PFSK-1 (cell line): ENCODE measurements around the gene ALG10.

Source experiments
- FOXP2 ChIP-seq: optimal IDR thresholded peaks from 2 replicates; pipeline ENCODE3; 2011; ENCODE audit warnings: borderline replicate concordance, control low read depth, inconsistent platforms; ENCODE audit not compliant: insufficient read depth; ENCODE audit errors: extremely low read length, extremely low read depth
- POLR2AphosphoS5 ChIP-seq: IDR thresholded peaks from 2 replicates; pipeline ENCODE4 v1.6.1; 2012; ENCODE audit warnings: low read depth, mild to moderate bottlenecking, control low read depth, low read length, moderate library complexity
- SIN3A ChIP-seq: IDR thresholded peaks from 2 replicates; pipeline ENCODE4 v1.6.1; 2012; ENCODE audit warnings: mild to moderate bottlenecking, low read length, moderate library complexity, borderline replicate concordance; ENCODE audit not compliant: insufficient read depth
- TAF1 ChIP-seq: IDR thresholded peaks from 2 replicates; pipeline ENCODE4 v1.6.1; 2012; ENCODE audit warnings: low read length, control low read depth, borderline replicate concordance; ENCODE audit not compliant: insufficient read depth
- TF ChIP-seq, protein P1 (sequence below), 2 experiments: IDR thresholded peaks; 2 replicates each; pipeline versions ENCODE4 v1.6.1 to v1.8.0; 2011 to 2012; ENCODE audit warnings: low read depth in 2 of 2, low read length in 2 of 2, control low read depth in 1 of 2, inconsistent platforms in 1 of 2, mild to moderate bottlenecking in 1 of 2, moderate library complexity in 1 of 2; ENCODE audit not compliant: insufficient read depth in 1 of 2

ALG10 gene

DNA sequence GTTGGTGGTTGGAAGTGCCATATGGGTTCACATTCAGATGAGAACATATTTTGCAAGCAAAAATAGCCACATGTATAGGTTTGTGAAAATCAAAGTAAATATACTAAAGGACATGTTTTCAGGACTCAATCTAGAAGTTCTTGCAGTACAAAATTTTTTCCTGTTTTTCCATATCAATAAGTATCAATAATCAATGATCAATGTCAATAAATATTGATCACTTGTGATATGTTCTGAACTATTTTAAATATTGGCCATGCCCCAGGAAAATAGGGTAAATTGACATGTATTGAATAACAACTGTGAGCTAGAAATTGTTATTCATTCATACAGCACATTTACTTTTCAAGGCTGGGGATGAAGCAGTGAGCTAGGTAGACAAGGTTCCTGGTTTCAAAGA lies 24.3 kb downstream of the ALG10 start:
- TF ChIP-seq SIN3A: no peak

- TF ChIP-seq POLR2AphosphoS5: no peak
- no peak for TF ChIP-seq TAF1
- no peak for TF ChIP-seq SIN3A
- no peak for TF ChIP-seq FOXP2
- TF ChIP-seq, protein P1, sequence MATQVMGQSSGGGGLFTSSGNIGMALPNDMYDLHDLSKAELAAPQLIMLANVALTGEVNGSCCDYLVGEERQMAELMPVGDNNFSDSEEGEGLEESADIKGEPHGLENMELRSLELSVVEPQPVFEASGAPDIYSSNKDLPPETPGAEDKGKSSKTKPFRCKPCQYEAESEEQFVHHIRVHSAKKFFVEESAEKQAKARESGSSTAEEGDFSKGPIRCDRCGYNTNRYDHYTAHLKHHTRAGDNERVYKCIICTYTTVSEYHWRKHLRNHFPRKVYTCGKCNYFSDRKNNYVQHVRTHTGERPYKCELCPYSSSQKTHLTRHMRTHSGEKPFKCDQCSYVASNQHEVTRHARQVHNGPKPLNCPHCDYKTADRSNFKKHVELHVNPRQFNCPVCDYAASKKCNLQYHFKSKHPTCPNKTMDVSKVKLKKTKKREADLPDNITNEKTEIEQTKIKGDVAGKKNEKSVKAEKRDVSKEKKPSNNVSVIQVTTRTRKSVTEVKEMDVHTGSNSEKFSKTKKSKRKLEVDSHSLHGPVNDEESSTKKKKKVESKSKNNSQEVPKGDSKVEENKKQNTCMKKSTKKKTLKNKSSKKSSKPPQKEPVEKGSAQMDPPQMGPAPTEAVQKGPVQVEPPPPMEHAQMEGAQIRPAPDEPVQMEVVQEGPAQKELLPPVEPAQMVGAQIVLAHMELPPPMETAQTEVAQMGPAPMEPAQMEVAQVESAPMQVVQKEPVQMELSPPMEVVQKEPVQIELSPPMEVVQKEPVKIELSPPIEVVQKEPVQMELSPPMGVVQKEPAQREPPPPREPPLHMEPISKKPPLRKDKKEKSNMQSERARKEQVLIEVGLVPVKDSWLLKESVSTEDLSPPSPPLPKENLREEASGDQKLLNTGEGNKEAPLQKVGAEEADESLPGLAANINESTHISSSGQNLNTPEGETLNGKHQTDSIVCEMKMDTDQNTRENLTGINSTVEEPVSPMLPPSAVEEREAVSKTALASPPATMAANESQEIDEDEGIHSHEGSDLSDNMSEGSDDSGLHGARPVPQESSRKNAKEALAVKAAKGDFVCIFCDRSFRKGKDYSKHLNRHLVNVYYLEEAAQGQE (IDR thresholded peaks at IDR 0.05; ENCODE audit: insufficient read depth in 1 of 2, low read depth in 2 of 2, low read length in 2 of 2): no peak
Observed at GRCh38 chr12:34048714-34049113, 26.4 kb downstream of the ALG10 start.

DNA sequence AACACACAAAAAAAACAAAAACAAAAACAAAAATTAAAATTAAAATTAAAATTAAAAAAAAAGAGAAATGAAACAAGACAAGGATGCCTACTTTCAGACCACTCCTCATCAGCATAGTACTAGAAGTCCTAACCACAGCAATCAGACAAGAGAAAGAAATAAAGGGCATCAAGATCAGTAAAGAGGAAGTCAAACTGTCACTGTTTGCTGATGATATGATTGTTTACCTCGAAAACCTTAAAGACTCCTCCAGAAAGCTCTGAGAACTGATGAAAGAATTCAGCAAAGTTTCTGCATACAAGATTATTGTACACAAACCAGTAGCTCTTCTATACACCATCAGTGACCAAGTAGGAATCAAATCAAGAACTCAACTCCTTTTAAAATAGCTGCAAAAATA lies 29.2 kb downstream of the ALG10 start:
- TF ChIP-seq, protein P1 (IDR thresholded peaks at IDR 0.05; ENCODE audit: insufficient read depth in 1 of 2, low read depth in 2 of 2, low read length in 2 of 2): no peak
- TF ChIP-seq FOXP2: no peak

- TF ChIP-seq FOXP2: no peak
- TF ChIP-seq POLR2AphosphoS5: no peak
- no peak for TF ChIP-seq TAF1
- TF ChIP-seq, protein P1 (IDR thresholded peaks at IDR 0.05; ENCODE audit: insufficient read depth in 1 of 2, low read depth in 2 of 2, low read length in 2 of 2): no peak
- TF ChIP-seq SIN3A: no peak
Observed at GRCh38 chr12:34054938-34055337, 32.6 kb downstream of the ALG10 start.
